NOMO-1 treated with dmso at 0.1 percent for 144 hours (cell line): ENCODE data around the gene NR1I2.

Experiments used
- DNase-seq: peaks from one replicate; lab custom pipeline; 2025; ENCODE audit not compliant: unreplicated experiment; lab: John Stamatoyannopoulos, UW

Gene NR1I2

DNA sequence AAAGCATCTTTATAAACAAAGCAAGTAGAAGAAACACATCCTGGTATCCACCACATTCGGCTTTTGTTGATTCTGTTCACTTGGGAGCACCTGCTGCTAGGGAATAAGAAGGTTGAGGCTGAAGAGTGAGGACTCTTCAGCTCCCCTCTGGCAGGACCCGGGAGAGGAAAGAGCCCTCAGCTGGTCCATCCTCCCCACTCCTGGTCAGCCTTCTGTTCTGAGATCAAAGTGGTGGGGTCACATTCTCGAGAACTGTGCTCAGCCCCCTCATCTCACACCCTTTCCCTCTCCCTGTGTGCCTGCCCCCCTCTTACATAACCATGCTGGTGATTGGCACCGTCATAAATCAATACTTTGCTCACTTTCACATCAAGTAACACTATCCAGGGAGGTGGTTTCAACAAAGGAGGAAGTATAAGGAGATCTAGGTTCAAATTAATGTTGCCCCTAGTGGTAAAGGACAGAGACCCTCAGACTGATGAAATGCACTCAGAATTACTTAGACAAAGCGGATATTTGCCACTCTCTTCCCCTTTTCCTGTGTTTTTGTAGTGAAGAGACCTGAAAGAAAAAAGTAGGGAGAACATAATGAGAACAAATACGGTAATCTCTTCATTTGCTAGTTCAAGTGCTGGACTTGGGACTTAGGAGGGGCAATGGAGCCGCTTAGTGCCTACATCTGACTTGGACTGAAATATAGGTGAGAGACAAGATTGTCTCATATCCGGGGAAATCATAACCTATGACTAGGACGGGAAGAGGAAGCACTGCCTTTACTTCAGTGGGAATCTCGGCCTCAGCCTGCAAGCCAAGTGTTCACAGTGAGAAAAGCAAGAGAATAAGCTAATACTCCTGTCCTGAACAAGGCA, at the start of gene NR1I2:
NR1I2 (plus strand) TSS at position 772 of the 869 bp plus-strand sequence.
- DNase-seq = peak; percentile 12

GRCh38 chr3:119733812-119734211, 48.1 kb upstream of the NR1I2 start:
- no peak for DNase-seq

- DNase-seq = no peak
Measured at GRCh38 chr3:119738741-119739140, 43.2 kb upstream of the NR1I2 start.

GRCh38 chr3:119741657-119742590, 40.0 kb upstream of the NR1I2 start:
- no peak for DNase-seq

DNA sequence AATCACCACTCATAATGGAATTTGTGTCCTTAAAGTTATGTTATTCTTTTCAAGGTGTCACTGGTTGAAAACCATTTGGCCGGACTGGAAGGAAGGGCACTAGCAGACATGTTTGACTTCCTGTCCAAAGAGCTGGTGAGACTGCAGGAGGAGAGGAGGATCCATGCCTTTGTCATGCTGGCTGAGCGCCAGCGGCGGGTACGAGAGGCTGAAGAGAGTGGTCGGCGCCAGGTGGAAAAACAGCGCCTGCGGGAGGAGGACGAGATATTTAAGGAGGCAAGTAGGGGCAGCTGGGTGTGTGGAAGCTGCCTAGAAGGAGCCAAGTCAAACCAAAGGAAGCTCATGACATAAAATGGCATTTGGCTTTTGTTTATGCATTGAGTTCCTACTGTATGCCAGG, 38.0 kb upstream of the NR1I2 start:
- no peak for DNase-seq

- DNase-seq = no peak
Measured at GRCh38 chr3:119745942-119746341, 36.0 kb upstream of the NR1I2 start.

GRCh38 chr3:119746423-119746822, 35.5 kb upstream of the NR1I2 start:
- DNase-seq = no peak

DNA sequence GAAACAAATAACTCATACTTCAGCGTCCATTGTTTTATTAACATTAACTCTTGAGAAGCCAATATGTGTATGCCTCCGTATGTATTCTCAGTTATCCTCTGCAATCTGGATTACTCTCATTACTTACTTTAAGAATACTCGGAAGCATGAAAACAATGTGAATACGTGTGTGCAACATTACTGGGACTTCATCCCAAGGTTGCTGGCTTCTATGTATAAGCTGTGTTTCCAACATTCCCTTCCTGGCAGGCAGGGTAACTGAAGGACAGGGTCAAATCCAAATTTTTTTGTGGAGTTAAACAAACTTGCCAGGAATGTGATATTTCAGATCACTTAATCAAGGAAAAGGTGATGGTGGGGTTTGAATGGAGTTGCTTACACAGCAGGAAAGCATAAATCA, 34.5 kb upstream of the NR1I2 start:
- DNase-seq = no peak

DNA sequence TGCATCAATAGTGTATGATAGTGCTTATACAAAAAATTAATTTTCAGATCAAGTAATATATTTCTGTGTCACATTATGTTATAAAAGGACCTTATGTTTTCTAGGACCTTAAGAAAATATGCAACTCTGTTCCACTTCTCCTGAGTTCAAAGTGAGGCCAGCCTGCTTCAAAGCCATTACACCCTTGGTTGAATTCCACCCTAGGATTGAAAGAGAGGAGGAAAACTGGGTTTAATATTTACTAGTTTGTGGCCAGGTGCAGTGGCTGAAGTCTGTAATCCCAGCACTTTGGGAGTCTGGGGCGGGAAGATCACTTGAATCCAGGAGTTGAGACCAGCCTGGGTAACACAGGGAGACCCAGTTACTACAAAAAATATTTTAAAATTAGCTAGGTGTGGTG, 32.9 kb upstream of the NR1I2 start:
- DNase-seq = no peak

DNA sequence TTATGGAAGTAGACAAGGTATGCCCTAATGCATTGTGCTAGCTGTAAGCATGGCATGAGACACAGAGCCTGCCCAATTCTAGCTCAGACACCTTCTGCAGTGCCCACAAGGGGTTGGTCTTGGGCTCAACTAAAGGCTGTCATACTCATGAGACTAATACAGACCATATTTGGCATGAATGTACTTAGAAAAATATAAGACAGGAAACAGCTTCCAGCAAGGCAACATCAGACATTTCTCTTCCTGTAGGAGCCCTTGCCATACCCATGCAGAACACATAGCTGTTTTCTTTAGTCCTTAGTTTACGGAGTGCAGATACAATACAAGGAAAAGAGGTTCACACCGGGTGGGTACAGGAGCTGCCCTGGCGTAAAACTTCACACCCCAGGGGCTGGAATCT, 30.5 kb upstream of the NR1I2 start:
- no peak for DNase-seq

GRCh38 chr3:119759962-119760361, 21.9 kb upstream of the NR1I2 start:
- no peak for DNase-seq

GRCh38 chr3:119762876-119763275, 19.0 kb upstream of the NR1I2 start:
- DNase-seq = no peak

DNA sequence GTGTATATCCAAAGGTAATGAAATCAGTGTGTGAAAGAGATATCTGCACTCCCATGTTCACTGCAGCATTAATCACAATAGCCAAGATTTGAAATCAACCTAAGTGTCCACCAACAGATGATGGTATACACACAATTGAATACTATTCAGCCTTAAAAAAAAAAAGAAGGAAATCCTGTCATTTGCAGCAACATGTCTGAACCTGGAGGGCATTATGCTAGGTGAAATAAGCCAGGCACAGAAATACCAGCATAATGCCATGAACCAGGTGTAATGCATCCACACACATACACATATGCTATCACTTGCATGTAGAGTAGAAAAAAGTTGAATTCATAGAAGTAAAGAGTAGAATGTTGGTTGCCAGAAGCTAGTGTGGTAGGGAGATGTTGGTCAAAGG, 18.4 kb upstream of the NR1I2 start:
- DNase-seq = no peak

DNA sequence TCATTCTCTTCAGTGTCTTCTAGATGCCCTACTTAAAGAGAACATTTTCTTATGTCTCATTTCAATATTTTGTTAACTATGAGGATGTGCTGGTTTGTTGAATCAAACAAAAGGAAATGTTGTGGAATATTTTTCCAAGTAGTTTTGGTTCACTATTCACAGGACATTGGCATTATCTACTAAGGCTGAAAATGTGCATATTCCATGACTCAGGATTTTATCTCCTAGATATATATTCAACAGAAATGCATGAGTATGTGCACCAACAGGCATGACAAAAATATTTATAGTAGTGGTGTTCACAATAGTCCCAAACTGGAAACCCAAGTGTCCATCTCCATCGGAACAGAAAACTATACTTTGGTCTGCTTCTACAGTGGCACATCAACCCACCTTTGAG, 16.7 kb upstream of the NR1I2 start:
- no peak for DNase-seq

DNA sequence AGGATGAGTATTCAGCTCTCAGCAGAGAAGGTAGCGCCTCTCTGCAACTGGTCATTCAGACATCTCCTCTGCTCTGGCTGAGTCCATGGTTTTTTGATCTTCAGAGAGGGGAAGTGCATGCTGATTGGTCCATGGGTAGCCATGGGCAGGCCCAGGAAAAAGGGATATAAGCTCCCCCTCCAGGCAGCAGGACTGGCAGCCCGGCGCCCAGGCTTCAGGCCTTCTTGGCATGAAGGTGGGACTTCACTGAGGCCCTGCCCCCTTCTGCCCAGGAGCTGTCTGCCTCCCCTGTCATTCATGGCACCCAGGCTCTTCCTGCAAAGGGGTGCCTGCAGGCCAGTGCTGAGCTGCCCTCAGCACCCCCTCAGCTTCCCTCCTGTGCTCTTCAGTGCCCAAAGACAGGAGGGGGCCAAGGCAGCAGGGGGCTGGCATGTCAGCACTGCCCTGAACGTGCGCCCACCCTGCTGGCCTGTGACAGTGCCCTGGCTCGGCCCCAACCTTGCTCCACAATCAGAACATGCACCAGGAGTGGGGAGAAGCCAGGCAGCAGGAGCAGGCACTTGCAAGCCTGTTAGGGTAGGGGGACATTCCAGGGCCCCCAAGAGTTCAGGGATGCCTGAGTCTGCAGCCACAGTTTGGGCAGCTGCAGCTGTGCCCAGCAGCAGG, 13.8 kb upstream of the NR1I2 start:
- no peak for DNase-seq

DNA sequence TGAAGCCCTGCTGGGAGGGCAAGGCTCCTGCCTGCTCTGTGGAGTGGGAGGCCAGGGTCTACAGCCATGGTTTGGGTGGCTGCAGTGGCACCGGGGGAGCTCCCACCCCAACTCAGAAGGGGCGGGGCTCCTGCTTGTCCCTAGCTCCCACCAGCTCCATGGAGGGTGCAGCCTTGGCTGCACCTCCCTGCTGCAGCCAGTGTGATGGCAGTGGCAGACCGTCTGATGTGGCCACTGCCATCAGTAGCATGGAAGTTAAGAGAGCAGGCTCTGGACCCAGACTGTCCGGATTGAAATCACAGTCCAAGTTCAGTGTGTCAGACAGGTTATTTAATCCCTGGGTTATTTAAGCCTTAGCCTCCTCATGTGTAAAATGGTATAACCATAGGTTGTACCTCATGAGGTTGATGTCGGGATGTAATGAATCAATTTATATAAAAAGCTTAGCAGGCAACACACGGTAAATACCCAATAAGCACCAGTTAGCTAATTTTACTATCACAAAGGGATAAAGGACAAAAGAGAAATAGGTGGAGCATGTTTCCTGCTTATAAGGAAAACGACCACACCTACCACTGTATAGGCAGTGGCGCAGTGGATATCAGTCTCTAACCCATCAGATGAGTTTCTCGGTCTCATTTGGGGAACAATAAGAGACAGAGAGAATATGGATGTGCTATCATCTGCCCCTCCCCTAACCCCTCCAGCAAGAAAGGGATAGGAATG, 13.1 kb upstream of the NR1I2 start:
- DNase-seq = no peak

DNA sequence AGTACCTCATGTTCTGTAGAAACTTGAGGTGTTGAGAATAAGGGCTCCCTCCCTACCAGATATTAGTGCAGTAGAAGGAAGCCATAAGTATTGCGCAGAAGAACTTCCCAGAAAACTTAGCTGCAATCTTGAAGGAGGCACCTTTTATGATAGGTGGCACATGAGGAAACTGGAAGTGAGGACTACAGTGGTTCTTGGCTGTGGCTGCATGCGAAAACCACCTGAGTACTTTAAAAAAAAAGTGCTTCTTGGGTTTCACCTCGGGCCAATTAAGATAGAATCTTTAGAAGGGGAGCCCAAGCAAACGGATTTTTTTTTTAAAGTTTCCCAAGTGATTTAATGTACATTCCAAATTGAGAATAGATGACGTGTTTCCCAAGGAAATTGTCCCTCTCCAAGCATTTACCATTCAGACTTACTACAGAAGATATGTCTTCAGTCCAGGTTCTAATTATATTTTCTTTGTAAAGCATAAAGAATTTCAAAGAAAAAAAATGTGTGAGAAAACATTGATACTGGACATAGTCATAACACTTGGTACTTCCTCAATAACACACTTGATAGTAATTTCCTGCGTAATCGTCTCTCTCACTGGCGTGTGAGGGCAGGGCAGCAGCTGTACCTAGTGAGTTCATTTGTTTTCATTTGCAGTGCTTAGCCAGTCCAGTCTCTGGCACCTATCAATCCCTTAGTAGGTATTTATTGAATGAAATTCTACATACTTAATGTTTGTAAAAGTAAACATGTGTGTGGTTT, 12.3 kb upstream of the NR1I2 start:
- DNase-seq = no peak

DNA sequence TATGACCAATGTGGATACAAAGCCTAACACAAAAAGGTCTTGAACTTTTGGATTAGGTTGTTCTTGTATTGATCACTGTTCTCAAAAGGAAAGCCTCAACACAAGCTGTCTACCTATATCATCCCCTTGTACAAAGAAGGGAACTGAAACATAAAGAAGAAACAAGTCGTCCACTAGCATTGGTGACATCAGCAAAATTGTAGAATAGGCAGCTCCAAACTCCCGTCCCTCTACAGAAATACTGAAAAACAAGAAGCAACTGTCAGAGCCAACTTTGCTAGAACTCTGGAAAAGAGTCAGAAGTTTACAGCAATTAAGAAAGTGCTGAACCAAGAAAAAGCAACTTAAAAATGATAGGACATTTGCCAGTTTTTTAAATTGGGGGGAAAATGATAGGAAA, 7.5 kb upstream of the NR1I2 start:
- peak; percentile 62 for DNase-seq

- DNase-seq = no peak
Measured at GRCh38 chr3:119776304-119776703, 5.6 kb upstream of the NR1I2 start.

- DNase-seq = no peak
Measured at GRCh38 chr3:119778176-119778575, 3.7 kb upstream of the NR1I2 start.
